Astrocyte (in vitro differentiated cells and primary cell): ENCODE measurements around the gene RNF169.

Experiments used
- CTCF ChIP-seq: IDR thresholded peaks from 2 replicates; pipeline ENCODE4 v1.5.1; 2011; ENCODE audit warnings: low read depth, mild to moderate bottlenecking, inconsistent platforms, low read length, moderate library complexity; ENCODE audit not compliant: insufficient read depth
- EZH2 ChIP-seq: IDR thresholded peaks from 2 replicates; pipeline ENCODE4 v1.6.1; 2012; ENCODE audit warnings: mild to moderate bottlenecking, low read length, inconsistent platforms; ENCODE audit not compliant: insufficient read depth

- TF ChIP-seq EZH2 (no peak), CTCF (no peak)
Observed at GRCh38 chr11:74714904-74715303, 33.7 kb upstream of the RNF169 start.
